HG02840 (cell line): ENCODE results near the gene EIF1.

Experiments used
- ATAC-seq: cut with Tn5 transposase; IDR thresholded peaks from one replicate; pipeline ENCODE4 v1.9.1; 2021; ENCODE audit warnings: mild to moderate bottlenecking, moderate library complexity, moderate number of reproducible peaks; ENCODE audit not compliant: unreplicated experiment, low FRiP score

Gene EIF1

DNA sequence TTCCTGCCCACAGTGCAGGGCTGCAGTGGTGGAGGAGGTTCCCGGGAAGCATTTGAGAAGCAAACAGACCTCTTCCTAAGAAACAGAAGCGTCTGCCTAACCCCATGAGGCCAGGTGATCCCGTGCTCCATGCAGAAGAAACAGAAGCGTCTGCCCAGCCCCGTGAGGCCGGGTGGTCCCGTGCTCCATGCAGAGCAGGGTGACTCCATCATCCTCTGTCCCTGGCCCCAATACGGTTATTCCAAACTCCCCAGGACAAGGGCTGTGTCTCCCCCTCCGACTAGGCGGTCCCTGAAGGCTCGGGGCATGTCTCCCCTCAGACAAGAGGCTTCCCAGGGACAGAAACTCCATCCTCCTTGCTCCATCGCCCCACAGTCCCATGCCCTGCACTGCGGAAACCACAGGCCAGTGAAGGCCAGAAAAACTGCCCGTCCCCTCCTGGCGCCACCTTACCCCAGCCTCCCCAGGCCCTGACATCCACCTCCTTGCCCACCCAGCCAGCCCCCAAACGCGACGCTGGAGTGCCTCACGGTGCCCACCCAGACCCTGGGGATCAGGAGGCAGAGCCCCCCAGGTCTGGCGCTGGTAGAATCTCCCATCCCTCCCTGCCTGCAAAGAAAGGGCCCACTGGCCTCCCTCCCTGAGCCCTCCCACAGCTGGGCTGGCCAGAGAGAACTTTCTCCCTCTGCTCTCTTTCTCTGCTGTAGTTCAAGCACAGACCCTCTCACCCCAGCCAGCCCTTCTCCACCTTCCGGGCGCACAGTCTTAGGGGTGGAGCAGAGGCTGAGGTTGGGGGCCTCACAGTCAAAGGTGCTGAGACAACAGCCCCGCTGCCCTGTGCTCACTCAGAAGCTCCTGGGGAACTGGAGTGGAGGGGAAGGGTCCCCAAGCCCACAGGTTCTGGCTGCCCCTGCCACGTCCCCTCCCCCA is 33.7 kb upstream of the EIF1 start:
- ATAC-seq = no peak

GRCh38 chr17:41655611-41656111 is 33.0 kb upstream of the EIF1 start:
- ATAC-seq = no peak

DNA sequence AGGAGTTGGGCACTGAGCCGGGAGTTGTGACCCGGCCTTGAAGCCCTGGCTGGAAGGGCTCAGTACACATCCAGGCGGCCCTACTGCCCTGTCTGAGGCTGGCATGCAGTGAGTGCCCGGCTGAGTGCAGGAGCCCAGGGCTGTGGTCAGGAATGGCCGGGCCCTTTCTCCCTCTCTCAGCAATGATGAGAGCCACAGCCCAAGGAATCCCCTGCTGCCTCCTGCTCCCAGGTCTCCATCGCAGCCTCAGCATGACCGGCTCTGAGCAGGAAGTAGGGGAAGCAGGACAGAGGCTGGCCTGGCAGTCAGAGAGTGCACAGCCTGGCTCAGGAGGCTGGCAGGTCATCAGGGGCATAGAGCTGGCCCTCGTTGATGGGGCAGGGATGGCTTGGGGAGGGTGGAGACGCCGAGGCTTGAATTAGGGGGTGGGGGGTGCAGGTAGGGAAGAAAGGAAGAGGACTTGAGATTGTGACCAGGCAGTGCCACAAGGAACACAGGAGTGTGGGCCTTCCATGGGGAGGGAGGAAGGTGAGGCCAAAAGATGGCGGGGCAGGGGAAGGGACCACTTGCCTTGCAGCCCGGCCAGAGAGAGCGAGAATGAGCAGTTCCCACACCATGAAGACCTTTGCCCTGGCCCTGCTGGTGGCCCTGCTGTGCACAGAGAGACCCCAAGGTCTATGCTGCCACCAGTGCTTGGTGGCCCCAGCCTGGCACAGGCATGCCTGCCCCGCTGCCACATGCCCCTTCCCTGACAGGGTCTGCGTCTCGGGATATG is 32.2 kb upstream of the EIF1 start:
- ATAC-seq = no peak

DNA sequence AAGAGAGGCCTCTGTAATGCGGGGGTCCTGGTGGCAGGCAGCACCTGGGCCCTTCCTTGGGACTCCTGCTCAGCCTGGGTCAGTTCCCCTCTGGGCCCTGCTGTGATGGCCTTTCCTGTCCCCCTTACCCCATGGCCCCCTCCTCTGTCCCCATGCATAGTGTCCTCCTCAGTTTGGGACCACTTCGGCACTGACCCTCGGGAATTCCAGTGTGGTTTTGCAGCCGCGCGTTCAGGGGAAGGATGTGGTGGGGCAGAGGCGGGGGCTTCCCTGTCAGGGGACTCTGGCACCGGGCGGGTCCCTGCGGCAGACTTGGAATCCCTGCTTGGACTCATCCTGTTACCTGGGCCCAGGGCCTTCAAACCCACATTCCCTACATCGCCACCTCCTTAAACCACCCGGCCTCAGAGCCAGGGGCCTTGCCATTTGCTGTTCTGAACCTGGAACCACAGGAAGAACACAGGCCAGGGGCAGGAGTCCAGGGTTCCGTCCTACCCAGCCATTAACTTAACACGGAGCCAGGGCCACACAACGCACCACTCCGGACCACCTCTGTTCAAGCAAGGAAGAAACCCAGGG is 31.4 kb upstream of the EIF1 start:
- ATAC-seq = no peak

GRCh38 chr17:41657936-41658335 is 30.7 kb upstream of the EIF1 start:
- no peak for ATAC-seq

GRCh38 chr17:41658846-41659245 is 29.8 kb upstream of the EIF1 start:
- ATAC-seq = no peak

GRCh38 chr17:41659427-41660212 is 29.1 kb upstream of the EIF1 start:
- no peak for ATAC-seq

- ATAC-seq = no peak
These were observed 28.4 kb upstream of the EIF1 start for GRCh38 chr17:41660221-41660711.

DNA sequence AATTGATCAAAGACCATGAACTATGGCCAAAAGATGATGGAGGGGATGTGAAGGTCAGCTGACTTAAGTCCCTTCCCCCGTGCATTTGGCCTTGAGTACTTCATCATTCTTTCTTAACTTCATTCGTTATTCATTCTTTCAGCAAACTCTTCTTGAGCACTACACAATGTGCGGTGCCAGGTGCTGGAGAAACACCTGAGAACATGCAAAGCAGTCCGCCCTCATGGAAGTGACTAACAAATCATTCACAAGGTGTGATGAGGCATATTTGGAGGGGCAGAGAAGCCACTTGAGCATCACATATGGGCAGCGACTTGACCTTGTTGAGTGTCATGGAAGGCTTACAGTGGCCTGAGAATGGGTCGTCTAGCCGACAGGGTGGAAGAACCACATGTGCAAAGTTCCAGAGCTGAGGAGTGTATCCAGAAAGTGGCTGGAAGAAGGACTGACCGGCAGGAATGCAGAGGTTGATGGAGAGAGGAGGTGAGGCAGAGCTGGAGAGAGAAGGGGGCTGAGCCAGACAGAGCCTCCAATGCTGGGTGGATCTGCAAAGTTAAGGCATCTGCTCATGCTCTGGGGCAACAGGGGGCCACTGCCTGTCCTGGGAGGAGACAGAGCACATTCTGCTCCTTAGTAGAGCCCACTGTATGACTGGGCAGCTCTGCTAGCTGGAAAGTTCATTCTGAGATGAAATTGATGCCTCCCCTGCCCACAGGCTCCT is 25.1 kb upstream of the EIF1 start:
- no peak for ATAC-seq

DNA sequence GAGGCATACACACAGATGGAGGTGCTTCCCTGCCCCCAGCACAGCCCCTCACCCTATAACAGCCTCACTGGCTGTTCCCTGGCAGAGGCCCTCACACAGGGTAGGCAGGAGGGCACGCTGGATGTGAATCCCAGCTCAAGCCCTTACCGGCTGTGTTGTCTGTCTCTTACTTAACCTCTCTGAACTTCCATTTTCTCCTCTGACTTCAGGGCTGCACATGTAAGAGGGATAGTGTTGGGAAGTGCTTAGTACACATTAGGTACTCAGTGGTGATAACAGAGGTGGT is 24.6 kb upstream of the EIF1 start:
- ATAC-seq = no peak

DNA sequence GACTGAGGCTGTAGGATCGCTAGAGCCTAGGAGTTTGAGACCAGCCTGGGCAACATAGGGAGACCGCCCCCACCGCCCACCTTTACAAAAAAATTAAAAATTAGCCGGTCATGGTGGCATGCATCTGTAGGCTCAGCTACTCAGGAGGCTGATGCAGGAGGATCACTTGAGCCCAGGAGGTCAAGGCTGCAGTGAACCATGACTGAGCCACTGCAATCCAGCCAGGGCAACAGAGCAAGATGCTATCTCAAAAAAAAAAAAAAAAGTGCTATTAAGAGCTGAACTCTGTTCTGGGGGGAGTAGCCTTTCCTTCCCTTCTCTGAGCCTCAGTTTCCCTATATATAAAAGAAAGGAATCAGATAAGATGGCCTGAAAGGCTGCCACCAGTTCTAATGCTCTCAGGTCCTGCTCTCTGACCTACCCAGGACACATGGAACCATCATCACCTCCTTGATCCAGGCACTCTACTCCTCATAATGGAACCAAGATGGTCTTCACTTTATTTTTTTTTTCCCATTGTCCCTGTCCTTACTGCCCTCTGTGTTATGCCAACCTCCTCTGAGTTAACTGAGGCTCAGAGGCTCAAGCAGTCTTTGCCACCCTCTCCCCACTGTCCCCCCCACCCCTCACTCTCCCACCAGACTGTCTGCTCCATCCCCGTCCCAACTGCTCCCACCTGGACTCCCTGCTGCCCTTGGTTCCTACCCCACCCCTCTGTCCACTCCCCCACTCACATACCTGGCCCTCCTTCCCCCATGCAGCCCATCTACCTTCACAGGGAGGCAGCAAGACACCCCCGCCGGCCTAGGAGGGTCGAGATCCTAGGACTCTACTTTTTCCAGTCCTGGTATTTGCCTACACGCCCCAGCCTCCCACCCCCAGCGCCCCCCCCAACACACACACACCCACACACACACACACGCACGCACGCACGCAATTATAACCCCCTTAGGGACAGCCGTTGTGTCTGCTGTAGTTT is 23.8 kb upstream of the EIF1 start:
- no peak for ATAC-seq

- ATAC-seq = peak; percentile 61
These were observed 23.0 kb upstream of the EIF1 start for GRCh38 chr17:41665566-41666236.

GRCh38 chr17:41666237-41666641 is 22.4 kb upstream of the EIF1 start:
- peak; percentile 26 for ATAC-seq

DNA sequence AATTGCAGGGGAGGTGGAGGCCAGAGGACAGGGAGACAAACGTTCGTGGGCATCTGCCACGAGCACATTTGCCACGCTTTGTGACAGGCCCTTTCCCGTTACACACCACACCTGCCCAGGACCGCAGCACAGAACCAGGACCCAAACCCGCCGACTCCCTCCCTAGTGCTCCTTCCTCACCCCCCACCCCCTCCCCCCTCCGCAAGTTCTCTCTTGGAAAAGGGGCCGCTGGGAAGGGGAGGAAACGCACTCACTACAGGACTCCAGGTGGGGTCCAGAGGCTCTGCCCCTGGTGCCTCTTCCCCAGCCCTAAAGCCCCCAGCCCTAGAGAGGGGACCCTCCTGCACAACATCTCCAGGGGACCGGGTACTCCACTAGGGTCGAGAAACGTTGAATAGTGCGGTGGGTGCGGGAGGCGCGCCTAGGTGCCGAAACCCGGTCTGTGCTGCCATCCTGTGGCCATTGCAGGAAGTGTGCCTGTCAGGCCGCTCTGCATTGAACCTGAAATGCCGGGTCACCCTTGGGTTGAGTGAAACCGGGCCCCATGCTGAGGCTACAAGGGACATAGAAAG is 21.9 kb upstream of the EIF1 start:
- no peak for ATAC-seq

DNA sequence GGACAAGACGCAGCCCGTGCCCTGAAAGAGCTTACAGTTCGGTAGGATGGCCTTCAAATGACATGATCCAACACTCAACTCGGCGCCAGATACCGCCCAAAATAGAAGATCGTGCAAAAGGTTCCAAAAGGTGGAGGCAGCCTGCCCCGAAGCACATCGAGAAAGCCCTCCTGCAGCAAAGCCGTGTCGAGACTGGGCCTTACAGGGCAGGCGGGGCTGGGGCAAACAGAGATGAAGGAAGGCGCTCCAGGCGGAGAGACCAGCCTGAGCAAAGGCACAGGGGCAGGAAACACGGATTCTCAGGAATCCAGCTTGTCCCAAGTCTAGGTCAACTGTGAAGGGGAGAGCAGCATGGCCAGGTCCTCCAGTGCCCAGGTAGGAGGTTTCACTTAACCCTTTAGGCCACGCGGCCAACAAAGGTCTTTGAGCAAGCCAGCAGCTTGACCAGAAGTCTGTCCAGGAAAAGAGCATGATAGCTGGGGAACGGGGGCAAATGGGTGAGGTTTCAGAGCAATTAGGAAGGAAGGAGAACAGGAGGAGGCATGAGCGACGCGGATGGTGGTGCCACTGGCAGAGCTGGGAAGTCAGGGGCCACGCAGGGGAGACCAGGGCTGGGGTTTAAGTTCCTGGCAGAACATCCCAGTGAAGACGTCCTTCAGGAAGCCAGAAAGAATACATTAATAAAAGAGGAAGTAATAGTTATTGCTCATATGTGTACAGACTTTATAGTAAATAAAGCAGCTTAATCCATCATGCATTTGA is 21.2 kb upstream of the EIF1 start:
- ATAC-seq = no peak

- ATAC-seq = no peak
These were observed 16.5 kb upstream of the EIF1 start for GRCh38 chr17:41672153-41672552.
